Activated CD8-positive, alpha-beta memory T cell treated with anti-CD3 and anti-CD28 coated beads, Interleukin-2, amount 10 ng/mL, durations not matched to agents 7 days and 5 days (primary cell): ENCODE measurements around the gene ANKRD23. TPM values are rescaled to one million over a fixed set of nuclear protein-coding genes. Genes with fewer than 3 reads are reported as not detected.
A peak's percentile ranks its signal among the peaks of the same experiment; 100 is the strongest.

Experiments used
- ATAC-seq: fragments of 150-1000 bp; cut with Tn5 transposase; one replicate; pipeline ENCODE4 v1.10.0; 2021; ENCODE audit warnings: moderate library complexity
- CTCF ChIA-PET: fragments of 350-600 bp; sonication (Branson Sonifier 250); formaldehyde crosslinking; loops from one replicate; lab custom pipeline; 2021; ENCODE audit warnings: antibody characterized with exemption; lab: Charles Lee
- DNase-seq: peaks from one replicate; pipeline ENCODE4 v3.0.0-alpha.2; 2020
- H3K27ac Mint-ChIP-seq: one replicate; pipeline ENCODE4 v1.8.0; 2021; ENCODE audit warnings: mild to moderate bottlenecking, mixed read lengths
- H3K27me3 Mint-ChIP-seq: one replicate; pipeline ENCODE4 v1.8.0; 2021; ENCODE audit warnings: mixed read lengths
- H3K36me3 Mint-ChIP-seq: one replicate; pipeline ENCODE4 v1.8.0; 2021; ENCODE audit warnings: mild to moderate bottlenecking, mixed read lengths
- H3K4me1 Mint-ChIP-seq: one replicate; pipeline ENCODE4 v1.8.0; 2021; ENCODE audit warnings: mixed read lengths
- H3K4me3 Mint-ChIP-seq: one replicate; pipeline ENCODE4 v1.8.0; 2021; ENCODE audit warnings: mild to moderate bottlenecking, moderate library complexity, mixed read lengths
- H3K9me3 Mint-ChIP-seq: one replicate; pipeline ENCODE4 v1.8.0; 2022; ENCODE audit warnings: low read depth, mixed read lengths
- total RNA-seq, 2 experiments: library from RNA; stranded (reverse); gene quantifications; one replicate each; pipeline ENCODE4 v1.2.3, GENCODE V29; 2021

Gene ANKRD23
- total RNA-seq, 2 experiments from 2014 or later = 10.4 to 14.8 TPM

GRCh38 chr2:96852667-96853066 lies 8.8 kb upstream of the ANKRD23 start:
- ATAC-seq = no peak
- CTCF ChIA-PET = interaction anchor here (0.5 to 1.4 kb wide), 3 partner anchors 7 to 108 kb away, joined by 3 to 6 read pairs (median 3); no protein-coding TSS in a partner anchor
- Mint-ChIP-seq H3K27me3 (no peaks in the 10 kb centered on the region), H3K4me1 (peaks cover 22% of the 10 kb centered on the region), H3K9me3 (no peaks in the 10 kb centered on the region), H3K4me3 (no peak overlapping the region), H3K36me3 (peaks cover 35% of the 10 kb centered on the region), H3K27ac (no peak overlapping the region)
- DNase-seq = no peak

GRCh38 chr2:96848264-96848663 lies 4.4 kb upstream of the ANKRD23 start:
- peaks cover 9% of the 10 kb centered on the region for H3K4me1 Mint-ChIP-seq
- peaks cover 34% of the 10 kb centered on the region for H3K36me3 Mint-ChIP-seq
- H3K27ac Mint-ChIP-seq = no peak overlapping the region
- ATAC-seq = no peak
- CTCF ChIA-PET = interaction anchor here (1.8 kb wide), 1 partner anchor 10 kb away, joined by 8 read pairs; the partner anchor contains the start of gene ANKRD39
- H3K27me3 Mint-ChIP-seq = no peaks in the 10 kb centered on the region
- H3K9me3 Mint-ChIP-seq = no peaks in the 10 kb centered on the region
- H3K4me3 Mint-ChIP-seq = no peak overlapping the region
- DNase-seq = no peak

GRCh38 chr2:96847586-96847985 lies 3.8 kb upstream of the ANKRD23 start:
- peaks cover 9% of the 10 kb centered on the region for H3K4me1 Mint-ChIP-seq
- DNase-seq = no peak
- H3K9me3 Mint-ChIP-seq = no peaks in the 10 kb centered on the region
- no peak overlapping the region for H3K27ac Mint-ChIP-seq
- ATAC-seq = no peak
- CTCF ChIA-PET = interaction anchor here (1.1 to 1.8 kb wide), 2 partner anchors 10 to 114 kb away, joined by 3 to 8 read pairs; partner anchors contain the start of gene ANKRD39
- peaks cover 28% of the 10 kb centered on the region for H3K36me3 Mint-ChIP-seq
- H3K4me3 Mint-ChIP-seq = no peak overlapping the region
- no peaks in the 10 kb centered on the region for H3K27me3 Mint-ChIP-seq

- Mint-ChIP-seq H3K27ac (no peak overlapping the region), H3K9me3 (no peaks in the 10 kb centered on the region), H3K4me3 (no peak overlapping the region), H3K36me3 (peaks cover 24% of the 10 kb centered on the region), H3K27me3 (no peaks in the 10 kb centered on the region), H3K4me1 (peaks cover 9% of the 10 kb centered on the region)
- CTCF ChIA-PET = interaction anchor here (1.1 to 1.8 kb wide), 2 partner anchors 11 to 114 kb away, joined by 3 to 8 read pairs; partner anchors contain the start of gene ANKRD39
- DNase-seq = no peak
- no peak for ATAC-seq
Measured at GRCh38 chr2:96846825-96847224, 3.0 kb upstream of the ANKRD23 start.

- no peaks in the 10 kb centered on the region for H3K27me3 Mint-ChIP-seq
- H3K4me1 Mint-ChIP-seq = peaks cover 21% of the 10 kb centered on the region
- H3K4me3 Mint-ChIP-seq = no peak overlapping the region
- H3K9me3 Mint-ChIP-seq = no peaks in the 10 kb centered on the region
- no peak for ATAC-seq
- H3K27ac Mint-ChIP-seq = no peak overlapping the region
- H3K36me3 Mint-ChIP-seq = peaks cover 20% of the 10 kb centered on the region
- CTCF ChIA-PET = interaction anchor here (1.0 kb wide), 1 partner anchor 106 kb away, joined by 3 read pairs; no protein-coding TSS in a partner anchor
- no peak for DNase-seq
Measured at GRCh38 chr2:96844405-96844808, 586 bp upstream of the ANKRD23 start.

- H3K4me3 Mint-ChIP-seq = no peak overlapping the region
Measured at GRCh38 chr2:96842600-96842999, 1.2 kb downstream of the ANKRD23 start.

GRCh38 chr2:96841701-96842495 lies 1.9 kb downstream of the ANKRD23 start:
- Mint-ChIP-seq H3K27me3 (no peaks in the 10 kb centered on the region), H3K36me3 (peaks cover 12% of the 10 kb centered on the region), H3K4me1 (peaks cover 22% of the 10 kb centered on the region), H3K27ac (no peak overlapping the region), H3K9me3 (no peaks in the 10 kb centered on the region), H3K4me3 (no peak overlapping the region)
- CTCF ChIA-PET = interaction anchor here (1.6 to 2.2 kb wide), 2 partner anchors 15 to 271 kb away, joined by 3 to 12 read pairs; partner anchors contain the start of genes ANKRD36 and ANKRD39
- DNase-seq = no peak
- ATAC-seq = no peak

More at GRCh38 chr2:96842600-96842999, 1.2 kb downstream of the ANKRD23 start:
- CTCF ChIA-PET = interaction anchor here (1.6 to 2.2 kb wide), 2 partner anchors 15 to 270 kb away, joined by 3 to 12 read pairs; partner anchors contain the start of genes ANKRD36 and ANKRD39
- peaks cover 15% of the 10 kb centered on the region for H3K36me3 Mint-ChIP-seq
- no peak for ATAC-seq
- no peaks in the 10 kb centered on the region for H3K9me3 Mint-ChIP-seq
- no peak for DNase-seq
- no peak overlapping the region for H3K27ac Mint-ChIP-seq
- peaks cover 24% of the 10 kb centered on the region for H3K4me1 Mint-ChIP-seq
- H3K27me3 Mint-ChIP-seq = no peaks in the 10 kb centered on the region

GRCh38 chr2:96839875-96840850 lies 3.7 kb downstream of the ANKRD23 start:
- Mint-ChIP-seq H3K27me3 (no peaks in the 10 kb centered on the region), H3K27ac (peak overlapping the region; percentile 32), H3K36me3 (peaks cover 14% of the 10 kb centered on the region), H3K9me3 (no peaks in the 10 kb centered on the region), H3K4me1 (peaks cover 22% of the 10 kb centered on the region), H3K4me3 (no peak overlapping the region)
- ATAC-seq = no peak
- CTCF ChIA-PET = interaction anchor here (0.7 to 2.4 kb wide), 4 partner anchors 18 to 116 kb away, joined by 3 to 15 read pairs (median 3); partner anchors contain the start of gene ANKRD39
- no peak for DNase-seq

GRCh38 chr2:96839293-96839874 lies 4.4 kb downstream of the ANKRD23 start:
- Mint-ChIP-seq H3K4me3 (no peak overlapping the region), H3K4me1 (peaks cover 22% of the 10 kb centered on the region), H3K36me3 (peaks cover 15% of the 10 kb centered on the region), H3K27ac (peak overlapping the region; percentile 81), H3K9me3 (no peaks in the 10 kb centered on the region), H3K27me3 (no peaks in the 10 kb centered on the region)
- DNase-seq = peak; percentile 88
- CTCF ChIA-PET = interaction anchor here (0.7 to 2.4 kb wide), 4 partner anchors 18 to 117 kb away, joined by 3 to 15 read pairs (median 3); partner anchors contain the start of gene ANKRD39
- ATAC-seq = peak; percentile 91

GRCh38 chr2:96838345-96839292 lies 5.2 kb downstream of the ANKRD23 start:
- Mint-ChIP-seq H3K4me3 (no peak overlapping the region), H3K27me3 (no peaks in the 10 kb centered on the region), H3K9me3 (no peaks in the 10 kb centered on the region), H3K4me1 (peaks cover 22% of the 10 kb centered on the region), H3K27ac (peak overlapping the region; percentile 81), H3K36me3 (peaks cover 15% of the 10 kb centered on the region)
- no peak for DNase-seq
- no peak for ATAC-seq
- CTCF ChIA-PET = interaction anchor here (2.4 kb wide), 1 partner anchor 19 kb away, joined by 15 read pairs; the partner anchor contains the start of gene ANKRD39

- CTCF ChIA-PET = interaction anchor here (0.6 kb wide), 1 partner anchor 33 kb away, joined by 3 read pairs; no protein-coding TSS in a partner anchor
- no peaks in the 10 kb centered on the region for H3K27me3 Mint-ChIP-seq
- no peak overlapping the region for H3K4me3 Mint-ChIP-seq
- H3K4me1 Mint-ChIP-seq = peaks cover 18% of the 10 kb centered on the region
- peaks cover 19% of the 10 kb centered on the region for H3K36me3 Mint-ChIP-seq
- no peak overlapping the region for H3K27ac Mint-ChIP-seq
- ATAC-seq (no peak), DNase-seq (no peak)
- no peaks in the 10 kb centered on the region for H3K9me3 Mint-ChIP-seq
Measured at GRCh38 chr2:96837575-96837974, 6.2 kb downstream of the ANKRD23 start.
